Activated CD4-positive, alpha-beta T cell treated with anti-CD3 and anti-CD28 coated beads, Interleukin-2, amount 50 U/mL, for 16 hours (primary cell): ENCODE data around the gene RNU1-3.
"Not testable (repeated sequence)": the region's sequence is repeated elsewhere in the genome, so short reads cannot be mapped to it uniquely, and the experiment has no call there.

ENCODE experiments used
- DNase-seq: peaks from one replicate; pipeline ENCODE4 v3.0.0-alpha.2; 2020

Gene RNU1-3

DNA sequence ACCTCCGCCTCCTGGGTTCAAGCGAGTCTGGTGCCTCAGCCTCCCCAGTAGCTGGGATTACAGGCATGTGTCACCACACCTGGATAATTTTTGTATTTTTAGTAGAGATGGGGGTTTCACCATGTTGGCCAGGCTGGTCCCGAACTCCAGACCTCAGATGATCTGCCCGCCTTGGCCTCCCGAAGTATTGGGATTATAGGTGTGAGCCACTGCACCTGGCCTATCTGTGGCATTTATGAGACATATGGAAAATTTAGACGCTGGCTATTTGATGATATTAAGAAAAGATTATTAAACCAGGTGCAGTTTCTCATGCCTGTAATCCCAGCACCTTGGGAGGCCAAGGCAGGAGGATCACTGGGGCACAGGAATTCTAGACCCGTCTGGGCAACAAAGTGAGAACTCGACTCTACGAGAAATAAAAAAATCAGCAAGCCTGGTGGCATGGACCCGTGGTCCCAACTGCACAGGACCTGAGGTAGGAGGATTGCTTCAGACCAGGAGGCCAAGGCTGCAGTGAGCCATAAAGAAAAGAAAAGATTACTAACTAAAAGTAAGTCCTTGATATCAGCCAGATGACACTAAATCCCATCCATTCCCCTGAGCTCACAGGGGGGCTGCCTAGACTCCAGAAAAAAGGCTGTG is 30.1 kb downstream of the RNU1-3 start:
- DNase-seq: not testable (repeated sequence)

DNA sequence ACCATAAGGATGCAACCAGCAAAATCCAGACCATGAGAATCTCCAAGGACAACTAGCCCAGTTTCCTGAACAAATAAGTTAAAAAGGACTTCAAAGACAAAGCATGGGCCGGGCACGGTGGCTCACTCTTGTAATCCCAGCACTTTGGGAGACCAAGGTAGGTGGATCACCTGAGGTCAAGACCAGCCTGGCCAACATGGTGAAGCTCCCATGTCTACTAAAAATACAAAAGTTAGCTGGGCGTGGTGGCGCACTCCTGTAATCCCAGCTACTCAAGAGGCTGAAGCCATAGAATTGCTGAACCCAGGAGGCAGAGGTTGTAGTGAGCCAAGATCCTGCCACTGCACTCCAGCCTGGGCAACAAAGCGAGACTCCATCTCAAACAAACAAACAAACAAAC is 30.8 kb downstream of the RNU1-3 start:
- not testable (repeated sequence) for DNase-seq

DNA sequence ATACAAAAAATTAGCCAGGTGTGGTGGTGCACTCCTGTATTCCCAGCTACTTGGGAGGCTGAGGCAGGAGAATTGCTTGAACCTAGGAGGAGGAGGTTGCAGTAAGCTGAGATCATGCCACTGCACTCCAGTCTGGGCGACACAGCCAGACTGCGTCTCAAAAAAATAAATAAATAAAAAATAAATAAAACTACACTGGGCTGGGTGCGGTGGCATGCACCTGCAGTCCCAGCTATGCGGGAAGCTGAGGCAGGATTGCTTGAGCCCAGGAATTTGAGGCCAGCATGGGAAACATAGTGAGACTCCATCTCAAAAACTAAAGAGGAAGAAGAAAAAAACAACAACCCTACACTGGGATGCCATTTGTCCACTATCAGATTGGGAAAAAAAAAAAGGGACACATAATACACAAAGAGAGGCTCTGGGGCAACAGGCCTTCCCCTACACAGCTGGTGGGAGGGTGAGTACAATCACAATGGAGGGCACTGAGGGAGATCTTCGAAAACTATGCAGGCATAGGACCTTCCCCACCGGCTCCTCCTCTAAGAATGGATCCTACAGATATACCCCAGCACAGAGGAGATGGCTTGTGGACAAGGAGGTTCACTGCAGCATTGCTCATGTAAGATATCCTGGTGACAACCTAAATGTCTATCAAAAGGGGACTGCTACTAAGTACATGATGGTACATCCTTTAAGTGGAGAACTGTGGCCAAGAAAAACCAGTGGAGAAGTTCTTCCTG is 33.0 kb downstream of the RNU1-3 start:
- not testable (repeated sequence) for DNase-seq

DNA sequence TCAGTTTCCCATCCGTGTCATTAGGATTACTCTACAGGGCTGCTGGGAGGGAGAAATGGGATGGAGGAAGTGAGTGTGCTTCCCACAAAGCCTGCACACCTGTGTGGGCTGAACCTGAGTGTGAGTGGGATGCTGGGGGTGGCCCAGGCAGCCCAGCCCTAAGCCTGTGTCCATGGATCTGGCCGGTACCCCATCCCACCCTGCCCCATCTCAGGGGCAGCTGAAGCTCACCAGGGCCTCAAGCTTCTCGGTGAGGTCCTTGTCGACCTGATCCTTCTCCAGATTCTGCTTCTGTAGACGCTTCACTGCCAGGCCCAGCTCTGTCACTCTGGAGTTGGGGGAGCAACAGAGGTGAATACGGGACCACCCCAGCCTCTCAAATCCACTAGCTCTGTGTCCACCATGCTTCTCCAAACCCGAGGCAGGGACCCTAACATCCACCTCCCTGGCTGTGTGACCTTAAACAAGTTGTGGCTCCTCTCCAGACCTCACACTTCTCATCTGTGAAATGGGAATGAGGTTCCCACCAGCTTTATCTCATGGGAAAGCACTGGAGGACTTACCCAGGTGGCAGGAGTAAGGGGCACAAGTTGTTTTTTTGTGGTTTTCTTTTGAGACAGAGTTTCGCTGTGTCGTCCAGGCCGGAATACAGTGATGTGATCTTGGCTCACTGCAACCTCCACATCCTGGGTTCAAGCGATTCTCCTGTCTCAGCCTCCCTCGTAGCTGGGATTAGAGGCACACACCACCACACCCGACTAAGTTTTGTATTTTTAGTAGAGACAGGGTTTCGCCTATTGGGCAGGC is 34.5 kb downstream of the RNU1-3 start:
- DNase-seq: not testable (repeated sequence)

DNA sequence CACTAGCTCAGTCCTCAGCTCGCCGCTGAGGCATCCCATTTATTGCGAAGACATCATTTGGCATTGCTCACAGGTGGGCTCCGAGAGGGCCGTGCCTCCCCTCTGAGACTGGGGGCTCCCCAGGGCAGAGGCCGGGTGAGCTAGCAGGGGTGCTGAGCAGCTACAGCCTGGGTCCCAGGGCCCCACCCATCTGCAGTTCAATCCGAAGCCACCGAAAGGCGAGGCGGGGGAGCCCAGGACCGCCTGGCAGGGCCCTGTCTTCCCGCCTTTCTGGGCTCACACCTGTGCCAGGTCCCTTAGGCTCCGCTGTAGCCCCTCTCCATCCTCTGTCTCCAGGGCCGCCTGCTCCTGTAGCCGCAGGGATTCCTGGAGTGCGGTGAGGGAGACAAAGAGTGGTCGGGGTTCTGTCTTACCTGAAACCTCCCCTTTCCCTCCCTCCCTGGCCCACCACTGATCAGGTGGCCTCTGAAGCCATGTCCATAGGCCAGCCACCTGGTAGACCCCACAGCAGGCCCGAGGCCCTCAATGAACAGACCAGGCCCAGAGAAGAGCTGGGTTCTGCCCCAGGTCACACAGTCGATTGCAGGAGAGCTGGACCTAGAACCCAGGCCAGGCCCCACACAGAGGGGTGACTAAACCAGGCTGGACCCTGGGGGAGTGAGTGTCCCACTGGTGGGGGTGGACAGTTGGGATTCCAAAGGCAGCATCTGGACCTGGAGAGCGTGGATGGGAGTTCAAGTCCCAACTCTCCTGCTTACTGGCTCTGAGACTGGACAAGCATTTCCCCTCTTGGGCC is 35.3 kb downstream of the RNU1-3 start:
- DNase-seq: no peak

DNA sequence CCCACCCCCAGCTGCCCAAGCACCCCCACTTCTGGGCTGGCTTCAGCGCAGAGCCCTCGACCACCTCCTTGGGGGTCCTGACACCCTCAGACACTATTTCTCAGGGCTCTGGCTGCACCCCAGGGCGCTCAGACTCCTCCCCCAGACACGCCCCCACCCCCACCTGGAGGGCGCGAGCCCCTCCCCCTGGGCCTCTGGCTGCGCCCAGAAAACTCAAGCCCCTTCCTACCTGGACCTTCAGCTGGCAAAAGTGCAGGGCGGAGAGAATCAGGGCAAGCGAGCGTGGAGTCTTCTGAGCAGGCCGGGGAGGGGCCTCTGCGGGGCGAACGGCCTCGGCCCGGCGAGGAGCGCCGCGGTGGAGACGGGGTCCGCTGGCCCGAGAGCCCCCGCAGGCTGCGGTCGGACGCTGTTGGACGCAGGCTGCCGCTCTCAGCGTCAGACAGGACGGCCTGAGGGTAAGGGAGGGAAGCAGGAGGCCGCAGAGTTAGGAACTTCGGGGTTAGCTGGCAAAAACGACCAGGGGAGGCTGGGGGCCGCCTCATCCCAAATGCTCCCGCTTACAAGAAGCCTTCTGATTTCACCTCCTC is 36.0 kb downstream of the RNU1-3 start:
- no peak for DNase-seq

DNA sequence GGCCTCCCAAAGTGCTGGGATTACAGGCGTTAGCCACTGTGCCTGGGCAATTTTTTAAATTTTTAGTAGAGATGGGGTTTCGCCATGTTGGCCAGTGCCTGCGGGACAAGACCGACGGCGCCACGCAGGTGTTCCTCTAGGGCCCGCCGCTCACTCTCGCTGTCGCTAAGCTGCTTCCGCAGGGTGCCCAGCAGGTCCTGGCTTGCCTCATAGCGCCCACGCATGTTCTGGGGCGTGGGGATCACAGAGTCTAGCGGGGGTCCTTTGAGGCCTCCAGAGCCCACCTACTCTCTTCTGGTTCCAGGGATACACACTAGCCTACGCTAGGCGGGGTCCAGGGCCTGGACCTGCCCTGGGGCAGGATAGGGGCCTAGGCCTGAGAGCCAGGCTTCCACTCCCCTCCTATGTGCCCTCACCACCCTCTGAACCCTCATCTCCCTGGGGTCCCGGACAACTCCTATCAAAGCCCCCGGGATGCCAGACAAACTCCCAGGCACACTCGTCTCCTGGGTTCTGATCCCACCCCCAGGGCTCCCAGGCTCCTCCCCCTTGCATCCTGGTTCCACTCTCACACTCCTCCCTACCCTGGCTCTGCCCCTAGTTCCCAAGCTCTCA is 36.7 kb downstream of the RNU1-3 start:
- DNase-seq: not testable (repeated sequence)

DNA sequence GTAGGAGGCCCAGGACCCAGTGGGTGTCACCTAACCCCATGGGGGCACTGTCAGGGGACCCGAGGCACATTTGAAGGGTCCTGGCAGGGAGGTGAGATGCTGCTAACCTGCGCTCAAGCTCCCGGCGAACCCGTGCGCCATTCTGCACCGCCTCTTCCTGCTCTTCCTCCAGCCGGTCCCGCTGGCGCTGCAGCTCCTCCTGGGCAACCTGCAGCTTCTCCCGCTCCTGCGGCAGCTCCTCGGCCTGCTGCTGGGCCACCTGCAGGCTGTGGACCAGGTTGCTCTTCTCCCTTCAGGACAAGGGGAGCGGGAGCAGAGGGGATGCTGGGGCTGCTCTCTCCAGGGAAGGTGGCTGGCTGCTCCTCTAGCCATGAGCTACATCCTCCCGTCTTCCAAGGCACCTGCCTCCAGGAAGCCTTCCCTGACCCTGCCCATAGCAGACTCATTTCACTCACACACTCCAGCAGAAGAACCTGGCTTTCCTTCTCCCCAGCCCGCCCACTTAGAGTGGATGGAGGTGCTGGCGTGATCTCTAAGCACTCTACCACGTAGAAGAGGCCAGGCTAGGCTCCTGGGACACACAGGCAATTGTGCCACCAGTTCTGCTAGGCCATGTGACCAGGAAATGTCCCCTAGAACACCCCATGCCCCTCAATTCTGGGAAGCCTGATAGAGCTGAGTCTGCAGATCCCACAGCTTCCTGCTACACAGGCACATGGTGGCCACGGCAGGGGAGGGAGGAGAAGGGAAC is 38.2 kb downstream of the RNU1-3 start:
- DNase-seq: no peak

DNA sequence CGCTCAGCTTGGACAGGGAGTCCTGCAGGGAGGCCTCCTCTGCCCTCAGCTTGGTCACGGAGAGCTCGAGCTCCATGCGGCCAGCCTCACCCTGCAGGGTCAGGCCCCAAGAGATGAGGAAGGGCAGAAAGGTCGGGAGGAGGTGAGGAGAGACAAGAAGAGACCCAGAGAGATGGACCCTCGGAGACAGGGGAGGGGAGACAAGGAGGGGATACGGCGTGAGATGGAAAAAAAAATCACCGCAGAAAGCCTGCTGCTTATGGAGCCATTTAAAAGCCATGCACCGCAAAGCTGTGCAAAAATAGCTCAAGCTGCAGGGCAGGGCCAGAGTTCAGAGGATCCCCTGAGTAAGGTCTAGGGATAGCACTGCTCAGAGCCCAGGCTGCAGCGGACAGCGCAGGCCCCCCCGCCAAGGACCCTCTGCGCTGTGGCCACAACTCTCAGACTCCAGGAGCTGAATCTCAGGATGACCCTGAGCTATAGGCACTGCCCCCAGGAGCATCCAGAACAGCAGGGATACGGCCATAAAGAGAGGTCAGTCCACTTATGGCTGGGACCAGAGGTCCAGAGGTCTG is 40.3 kb downstream of the RNU1-3 start:
- DNase-seq: not testable (repeated sequence)

DNA sequence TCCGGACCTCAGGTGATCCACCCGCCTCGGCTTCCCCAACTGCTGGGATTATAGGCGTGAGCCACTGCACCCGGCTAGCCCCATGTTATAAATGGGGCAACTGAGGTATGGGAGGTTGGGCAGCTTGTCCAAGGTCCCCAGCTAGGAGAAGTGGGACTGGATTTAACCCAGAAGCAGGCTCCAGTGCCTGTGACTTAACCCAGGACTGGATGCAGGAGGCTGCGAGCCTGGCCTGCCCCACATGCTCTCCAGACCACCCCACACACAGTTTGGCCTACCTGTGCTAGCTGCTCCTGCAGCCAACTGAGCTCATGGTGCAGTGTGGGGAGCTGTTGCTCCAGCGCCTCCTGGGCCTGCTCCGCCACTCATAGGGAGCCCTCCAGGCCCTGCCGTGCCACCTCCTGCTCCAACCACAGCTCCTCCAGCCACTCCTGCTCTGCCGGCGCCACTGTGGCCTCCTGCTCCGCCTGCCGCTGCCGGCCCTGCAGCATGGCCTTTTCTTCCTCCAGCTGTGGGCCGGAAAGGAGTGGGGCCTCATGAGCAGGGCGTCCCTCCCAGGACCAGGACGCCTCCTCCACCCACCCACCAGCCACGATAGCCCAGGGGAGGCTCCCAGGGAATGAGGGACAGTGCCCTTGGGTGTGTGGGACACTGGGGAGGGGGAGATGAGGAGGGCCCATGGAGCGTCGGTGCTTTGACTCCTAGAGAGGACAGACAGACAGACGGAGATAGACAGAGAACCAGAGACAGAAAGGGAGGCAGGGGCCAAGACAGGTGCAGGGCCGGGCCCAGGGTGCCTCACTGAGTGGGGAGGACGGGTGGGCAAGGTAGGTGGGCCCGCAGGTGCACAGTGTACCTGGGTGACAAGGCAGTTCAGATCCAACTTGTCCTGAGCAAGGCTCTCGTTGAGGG is 41.0 kb downstream of the RNU1-3 start:
- no peak for DNase-seq

DNA sequence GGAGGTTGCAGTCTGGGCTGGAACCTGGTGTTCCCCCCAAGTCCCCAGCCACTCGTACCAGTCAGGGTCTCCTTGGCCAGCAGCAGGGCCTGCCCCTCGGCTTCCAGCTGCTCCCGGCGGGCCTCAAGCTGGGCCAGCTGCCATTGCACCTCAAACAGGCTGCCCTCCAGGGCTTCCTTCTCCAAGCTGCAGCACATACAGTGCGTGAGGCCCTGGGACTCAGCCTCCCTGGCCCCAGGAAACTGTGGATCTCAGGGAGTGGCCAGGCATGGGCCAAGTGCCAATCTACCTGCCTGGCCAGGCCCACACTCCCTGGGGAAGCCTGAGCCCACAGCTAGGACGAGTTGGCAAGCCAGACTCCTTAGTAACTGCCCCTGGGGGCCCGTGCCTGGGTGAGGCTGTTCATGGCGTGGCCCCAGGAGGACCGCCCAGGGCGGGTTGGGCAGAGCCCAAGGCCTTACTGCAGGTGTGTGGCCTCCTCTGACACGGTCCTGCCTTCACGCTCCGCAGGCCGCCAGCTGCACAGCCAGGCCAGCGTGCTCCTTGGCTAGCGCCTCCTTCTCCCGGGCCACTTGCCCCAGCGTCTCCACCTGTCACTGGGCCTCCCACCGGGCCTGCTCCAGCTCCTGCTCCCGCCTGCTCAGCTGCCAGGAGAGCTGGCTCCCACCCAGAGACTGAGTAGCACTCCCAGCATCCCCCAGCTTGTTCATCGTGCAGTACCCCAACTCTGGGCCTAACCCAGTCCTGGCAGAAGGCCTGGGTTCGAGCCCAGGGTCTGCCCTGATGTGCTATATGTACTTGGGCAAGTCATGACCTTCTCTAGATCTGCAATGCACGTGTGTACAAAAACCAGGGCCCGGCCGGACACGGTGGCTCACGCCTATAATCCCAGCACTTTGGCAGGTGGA is 42.7 kb downstream of the RNU1-3 start:
- not testable (repeated sequence) for DNase-seq

DNA sequence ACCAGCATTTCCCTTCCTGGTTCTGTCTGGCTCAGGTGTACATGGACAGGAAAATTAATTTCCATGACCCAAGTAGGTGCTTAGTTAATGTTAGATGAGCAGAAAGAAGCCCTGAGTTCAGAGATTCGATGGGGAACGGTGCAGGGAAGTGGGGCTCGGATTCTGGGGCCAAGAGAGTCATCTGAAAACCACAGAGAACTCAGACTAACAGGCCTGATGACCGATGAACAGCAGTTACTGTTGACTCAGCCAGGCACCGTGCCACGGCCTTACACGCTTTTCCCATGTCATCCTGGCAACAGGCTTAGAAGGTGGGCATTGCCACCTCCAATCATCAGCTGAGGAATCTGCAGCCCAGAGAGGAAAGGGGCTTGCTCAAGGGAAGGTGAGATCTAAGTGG is 43.4 kb downstream of the RNU1-3 start:
- DNase-seq: not testable (repeated sequence)

DNA sequence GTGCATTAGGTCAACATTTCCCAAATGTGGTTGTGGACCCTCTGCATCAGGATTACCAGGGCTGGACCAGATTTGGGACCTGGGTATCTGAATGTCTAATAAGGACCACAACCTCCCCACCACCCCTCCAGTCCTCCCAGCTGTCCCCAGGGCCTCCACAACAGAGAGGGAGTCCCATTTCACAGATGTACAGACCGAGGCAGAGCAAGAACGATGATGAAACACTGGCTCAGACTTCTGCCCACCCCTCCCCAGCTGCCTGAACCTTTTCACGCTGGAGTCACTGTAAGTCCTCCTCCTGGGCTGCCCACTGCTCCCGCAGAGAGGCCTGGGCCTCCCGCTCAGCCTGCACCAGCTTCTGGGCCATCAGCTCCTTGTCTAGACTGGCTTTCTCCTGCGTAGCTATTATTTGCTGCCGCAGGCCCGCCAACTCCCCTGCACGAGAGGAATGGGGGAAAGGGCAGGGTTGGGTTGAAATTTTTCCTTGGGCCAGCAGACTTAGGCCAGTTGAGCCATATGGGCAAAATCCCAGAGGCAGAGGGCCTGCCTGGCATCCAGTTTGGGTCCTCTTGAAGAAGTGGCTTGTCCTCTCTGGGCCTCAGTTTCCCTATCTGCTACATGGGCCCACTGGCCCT is 45.0 kb downstream of the RNU1-3 start:
- DNase-seq: not testable (repeated sequence)

DNA sequence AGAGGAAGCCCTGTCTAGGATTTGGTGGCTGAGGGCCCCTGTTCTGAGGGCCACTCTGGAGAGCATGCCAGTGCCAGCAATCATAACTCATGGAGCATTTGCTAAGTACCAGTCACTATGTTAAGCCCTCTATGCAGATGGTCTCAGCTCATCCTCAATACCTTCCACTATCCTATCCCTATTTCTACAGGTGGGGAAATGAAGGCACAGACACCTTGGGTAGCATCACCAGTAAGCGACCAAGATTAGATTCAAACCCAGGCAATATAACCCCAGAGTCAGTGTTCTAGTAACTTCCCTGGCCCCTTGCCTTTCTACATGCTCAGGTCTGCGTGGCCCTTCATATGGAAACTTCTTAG is 45.5 kb downstream of the RNU1-3 start:
- no peak for DNase-seq

DNA sequence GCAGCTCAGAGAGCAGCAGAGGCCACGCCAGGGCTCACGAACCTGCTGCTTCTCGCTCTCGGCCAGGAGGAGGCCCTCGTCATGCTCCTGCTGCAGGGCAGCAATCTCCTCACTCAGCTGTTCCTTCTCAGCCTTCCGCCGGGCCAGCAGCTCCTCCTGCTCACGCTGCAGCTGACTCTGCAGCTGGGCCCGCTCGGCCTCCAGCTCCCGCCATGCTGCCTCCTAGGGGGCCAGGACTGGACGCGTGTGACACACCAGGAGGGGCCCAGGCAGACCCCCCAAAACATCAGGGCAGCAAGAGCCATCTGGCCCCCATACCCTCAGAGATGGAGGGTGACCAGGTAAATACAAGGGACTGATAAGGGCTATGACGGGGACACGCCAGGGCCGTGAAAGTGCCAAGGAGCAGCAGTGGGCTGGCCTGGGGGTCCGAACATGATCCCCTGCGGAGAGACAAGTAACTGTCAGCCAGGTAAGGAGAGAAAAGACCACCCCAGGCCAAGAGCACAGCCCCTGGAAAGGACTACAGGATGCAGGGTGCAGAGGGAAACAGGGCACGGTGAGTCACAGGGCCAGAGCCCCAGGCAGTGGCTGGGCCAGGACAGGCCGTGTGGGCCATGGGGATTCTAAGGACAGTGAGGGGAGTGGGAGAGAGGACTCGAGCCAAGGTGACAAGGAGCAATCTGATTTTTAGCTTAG is 46.8 kb downstream of the RNU1-3 start:
- DNase-seq: not testable (repeated sequence)

DNA sequence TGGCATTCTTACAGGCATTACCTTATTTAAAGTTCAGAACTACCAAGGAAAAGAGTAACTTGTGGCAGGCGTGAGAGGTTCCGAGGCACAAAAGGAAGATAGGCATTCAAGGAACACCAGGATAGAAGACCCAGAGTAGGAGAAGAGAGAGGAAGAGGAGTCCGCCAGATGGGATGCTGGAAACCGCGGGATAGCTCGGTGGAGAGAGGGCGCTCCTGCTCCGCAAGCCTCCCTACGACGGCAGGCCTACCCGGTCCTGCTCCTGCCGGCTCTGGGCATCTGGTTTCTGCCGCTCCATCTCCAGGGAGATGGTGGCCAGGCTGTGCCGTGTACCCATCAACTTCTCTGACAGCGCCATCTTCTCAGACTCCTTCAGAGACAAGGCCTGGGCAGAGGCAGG is 48.0 kb downstream of the RNU1-3 start:
- no peak for DNase-seq

DNA sequence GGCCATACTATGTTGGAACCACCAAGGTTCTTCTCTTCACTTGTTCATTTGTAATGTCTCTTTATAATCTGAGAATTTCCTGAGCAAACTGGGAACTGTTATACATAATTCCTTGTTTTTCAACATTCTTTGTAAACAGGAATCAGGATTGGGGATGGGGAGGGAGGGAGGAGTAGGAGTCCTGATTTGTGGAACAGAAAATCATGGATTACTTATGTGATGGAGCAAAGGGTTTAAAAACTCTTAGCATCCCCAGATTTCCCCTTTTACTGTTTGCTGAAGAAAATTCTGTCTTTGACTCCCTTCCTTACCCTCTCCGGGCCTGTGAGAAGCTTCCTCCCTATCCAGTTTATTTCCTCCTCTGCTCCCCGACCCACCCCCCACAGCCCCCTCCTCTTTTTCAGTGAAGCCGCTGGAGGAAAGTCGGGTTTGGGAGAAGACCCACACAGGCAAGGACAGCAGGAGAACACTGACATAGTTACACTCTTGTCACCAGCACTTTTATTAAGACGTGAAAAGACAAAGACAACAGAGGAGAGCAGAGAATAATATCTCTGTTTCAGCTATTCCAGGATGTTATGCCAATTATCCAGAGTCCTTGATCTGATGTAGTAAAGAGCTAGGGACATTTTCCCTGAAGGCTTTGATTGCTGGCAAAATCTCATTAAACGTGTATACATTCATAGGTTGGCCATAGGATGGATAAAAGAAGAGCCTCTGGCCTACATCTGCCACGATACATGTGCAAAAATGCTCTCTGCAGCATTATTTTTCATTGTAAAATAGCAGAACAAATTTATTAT is 48.8 kb downstream of the RNU1-3 start:
- no peak for DNase-seq
